Endothelial cell of umbilical vein (primary cell): ENCODE measurements around the gene SLC6A19. TPM values are rescaled to one million over a fixed set of nuclear protein-coding genes. Genes with fewer than 3 reads are reported as not detected.

ENCODE experiments used
- BruUV-seq: library from RNA; stranded (reverse); fragments of 400-500 nt; replicated peaks from 2 replicates; lab custom pipeline; 2021; lab: Mats Ljungman, UMichigan
- CTCF ChIA-PET: fragments of 300-600, 350-600 bp; sonication (Branson Sonifier 250); formaldehyde crosslinking; loops from one replicate; lab custom pipeline; 2021; ENCODE audit warnings: antibody characterized with exemption, inconsistent platforms; lab: Charles Lee
- POLR2A ChIA-PET: fragments of 300-600, 350-600 bp; sonication (Branson Sonifier 250); formaldehyde crosslinking; loops from one replicate; lab custom pipeline; 2021; ENCODE audit warnings: antibody characterized with exemption, inconsistent platforms; lab: Charles Lee
- DNase-seq: peaks from one replicate; pipeline ENCODE4 v3.0.0-alpha.2; 2011; ENCODE audit warnings: low read depth, low spot score
- FAIRE-seq: peaks from 2 replicates; lab custom pipeline; 2011; peaks lifted over from hg19 to GRCh38; lab: Jason Lieb, UNC
- H2AFZ ChIP-seq: 2 replicates; pipeline ENCODE4 v1.6.0; 2012; ENCODE audit warnings: low read depth, low read length, control low read depth, inconsistent platforms
- H3K27ac ChIP-seq: 2 replicates; pipeline ENCODE4 v1.5.1; 2011; ENCODE audit warnings: low read depth, mild to moderate bottlenecking, control low read depth, low read length, moderate library complexity; ENCODE audit not compliant: insufficient read depth
- H3K27me3 ChIP-seq, 2 experiments: 2 replicates each; pipeline versions ENCODE4 v1.6.0 to v1.6.1; 2011; ENCODE audit warnings: low read length in 2 of 2, mixed read lengths in 1 of 2; ENCODE audit not compliant: control insufficient read depth in 2 of 2, insufficient read depth in 2 of 2
- H3K36me3 ChIP-seq, 2 experiments: 2 replicates in 1 of 2; 3 replicates in 1 of 2; pipeline ENCODE4 v1.5.1; 2011; ENCODE audit warnings: low read length in 2 of 2, mild to moderate bottlenecking in 1 of 2, moderate library complexity in 1 of 2; ENCODE audit not compliant: control insufficient read depth in 2 of 2, insufficient read depth in 2 of 2; ENCODE audit errors: extremely low read depth in 1 of 2
- H3K4me1 ChIP-seq: 3 replicates; pipeline ENCODE4 v1.5.1; 2011; ENCODE audit warnings: mild to moderate bottlenecking, low read length; ENCODE audit not compliant: control insufficient read depth, insufficient read depth; ENCODE audit errors: extremely low read depth
- H3K4me2 ChIP-seq: 2 replicates; pipeline ENCODE4 v1.6.1; 2011; ENCODE audit warnings: low read length, control low read depth, mixed read lengths; ENCODE audit not compliant: insufficient read depth
- H3K4me3 ChIP-seq, 3 experiments: fragments of 200-600 bp in 1 of 3; sonication (generic), shearing (Covaris generic) in 1 of 3; replicated peaks in 1 of 3; 2 replicates each; pipeline ENCODE4 v1.5.1; 2011 to 2016; ENCODE audit warnings: control low read depth in 3 of 3, low read length in 3 of 3, mild to moderate bottlenecking in 2 of 3, inconsistent platforms in 1 of 3, low read depth in 1 of 3, moderate library complexity in 1 of 3; ENCODE audit not compliant: insufficient read depth in 1 of 3
- H3K79me2 ChIP-seq: 2 replicates; pipeline ENCODE4 v1.6.0; 2012; ENCODE audit warnings: low read length, inconsistent platforms; ENCODE audit not compliant: control insufficient read depth, insufficient read depth
- H3K9ac ChIP-seq: replicated peaks from 2 replicates; pipeline ENCODE3; 2011; ENCODE audit warnings: low read length, control low read depth; ENCODE audit not compliant: insufficient read depth; ENCODE audit errors: extremely low read depth
- H3K9me1 ChIP-seq: replicated peaks from 3 replicates; pipeline ENCODE4 v1.6.0; 2011; ENCODE audit warnings: mild to moderate bottlenecking, low read length; ENCODE audit not compliant: control insufficient read depth, insufficient read depth; ENCODE audit errors: extremely low read depth
- H3K9me3 ChIP-seq: replicated peaks from 2 replicates; pipeline ENCODE4 v1.5.1; 2012; ENCODE audit warnings: low read length, inconsistent platforms; ENCODE audit not compliant: control insufficient read depth, insufficient read depth
- H4K20me1 ChIP-seq: replicated peaks from 2 replicates; pipeline ENCODE3; 2011; ENCODE audit warnings: mild to moderate bottlenecking, low read length; ENCODE audit not compliant: control insufficient read depth, insufficient read depth; ENCODE audit errors: extremely low read depth
- EZH2 ChIP-seq: IDR thresholded peaks from 2 replicates; pipeline ENCODE4 v1.6.1; 2012; ENCODE audit warnings: borderline replicate concordance, low read depth, mild to moderate bottlenecking, moderate library complexity, low read length, inconsistent platforms; ENCODE audit not compliant: severe bottlenecking
- FOS ChIP-seq: IDR thresholded peaks from 2 replicates; pipeline ENCODE4 v1.6.1; 2011; ENCODE audit warnings: mild to moderate bottlenecking, low read length, moderate library complexity, borderline replicate concordance; ENCODE audit not compliant: insufficient read depth
- GATA2 ChIP-seq: IDR thresholded peaks from 2 replicates; pipeline ENCODE4 v1.7.0; 2011; ENCODE audit warnings: low read depth, mild to moderate bottlenecking, moderate library complexity, mixed read lengths, low read length; ENCODE audit not compliant: insufficient read length, insufficient read depth
- JUN ChIP-seq: IDR thresholded peaks from 2 replicates; pipeline ENCODE4 v1.6.1; 2011; ENCODE audit warnings: borderline replicate concordance, low read depth; ENCODE audit not compliant: insufficient read length, insufficient read depth
- MYC ChIP-seq: IDR thresholded peaks from one replicate; pipeline ENCODE4 v1.6.1; 2011; ENCODE audit warnings: mild to moderate bottlenecking, low read depth, low read length
- POLR2A ChIP-seq: IDR thresholded peaks from 2 replicates; pipeline ENCODE4 v1.6.1; 2012; ENCODE audit warnings: low read depth, mild to moderate bottlenecking, control low read depth, low read length
- POLR2AphosphoS5 ChIP-seq: IDR thresholded peaks from 2 replicates; pipeline ENCODE4 v1.6.1; 2012; ENCODE audit warnings: low read depth, mild to moderate bottlenecking, control low read depth, low read length, moderate library complexity; ENCODE audit not compliant: insufficient read depth
- dilution Hi-C: fragments of 300-500 bp; cut with MboI; formaldehyde crosslinking; loops from one replicate; pipeline ENCODE4 v1.15.0; 2019; ENCODE audit warnings: low sequenced_read_pairs; ENCODE audit not compliant: extremely low pct_ligation_motif_present
- intact Hi-C: fragments of 100-400 bp; cut with micrococcal nuclease; formaldehyde crosslinking; loops from one replicate; pipeline ENCODE4 v1.10.0; 2022
- polyA plus RNA-seq, 4 experiments: library from polyadenylated mRNA; depleted of rRNA in 3 of 4; stranded (reverse) in 3 of 4; unstranded in 1 of 4; fragments of >200 nt; gene quantifications; 2 replicates each; pipeline versions ENCODE4 v1.2.1 to v1.2.3, GENCODE V29; 2011 to 2012; ENCODE audit warnings: missing spikeins in 1 of 4
- total RNA-seq: library from RNA; stranded (reverse); gene quantifications from 2 replicates; pipeline ENCODE4 v1.2.3, GENCODE V29; 2021
- TF ChIP-seq, protein P1 (sequence below), 2 donors: IDR thresholded peaks; 1 replicate in 1 of 2; 2 replicates in 1 of 2; pipeline ENCODE4 v1.5.1; 2011; ENCODE audit warnings: low read length in 2 of 2, mild to moderate bottlenecking in 2 of 2, moderate library complexity in 2 of 2, control low read depth in 1 of 2, inconsistent platforms in 1 of 2, low read depth in 1 of 2; ENCODE audit not compliant: insufficient read depth in 1 of 2; ENCODE audit errors: extremely low read depth in 1 of 2
- TF ChIP-seq, protein P2 (sequence below): IDR thresholded peaks from 2 replicates; pipeline ENCODE4 v1.6.1; 2011; ENCODE audit not compliant: insufficient read depth, insufficient read length

Gene SLC6A19
- total and polyA plus RNA-seq, 2 donors (not counting 3 experiments of a cell fraction or from before 2014, with no cell fraction given): not detected

DNA sequence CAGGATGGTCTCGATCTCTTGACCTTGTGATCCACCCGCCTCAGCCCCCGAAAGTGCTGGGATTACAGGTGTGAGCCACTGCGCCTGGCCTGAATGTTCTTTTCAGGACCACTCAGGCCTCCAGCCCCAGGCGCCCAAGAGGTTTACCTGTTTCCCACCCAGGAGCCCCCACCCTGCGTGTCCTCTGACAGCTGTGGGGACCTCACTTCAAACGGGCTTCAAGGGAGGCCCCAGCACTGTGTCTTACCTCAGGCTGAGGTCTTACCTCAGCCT is 19.1 kb upstream of the SLC6A19 start:
- H3K27me3 ChIP-seq: no peaks in the 10 kb centered on the region
- BruUV-seq: no TSS peak
- H3K27ac ChIP-seq: no peak overlapping the region
- DNase-seq (no peak), FAIRE-seq (no peak)
- H3K79me2 ChIP-seq: no peaks in the 10 kb centered on the region
- no peak overlapping the region for H3K9ac ChIP-seq
- CTCF ChIA-PET: interaction anchor here (3.9 kb wide), 1 partner anchor 8 kb away, joined by 19 read pairs; no protein-coding TSS in a partner anchor
- dilution Hi-C loops (no loop called here), intact Hi-C loops (no loop called here)
- POLR2A ChIA-PET: no interaction called here
- no peak overlapping the region for H3K4me2 ChIP-seq
- no peaks in the 10 kb centered on the region for H3K4me1 ChIP-seq
- H3K36me3 ChIP-seq: no peaks in the 10 kb centered on the region
- H3K9me1 ChIP-seq: no peaks in the 10 kb centered on the region
- H4K20me1 ChIP-seq: no peaks in the 10 kb centered on the region
- no peaks in the 10 kb centered on the region for H3K9me3 ChIP-seq
- TF ChIP-seq POLR2AphosphoS5 (no peak), FOS (no peak), POLR2A (no peak), GATA2 (no peak), EZH2 (no peak), JUN (no peak), MYC (no peak)
- TF ChIP-seq, protein P1, sequence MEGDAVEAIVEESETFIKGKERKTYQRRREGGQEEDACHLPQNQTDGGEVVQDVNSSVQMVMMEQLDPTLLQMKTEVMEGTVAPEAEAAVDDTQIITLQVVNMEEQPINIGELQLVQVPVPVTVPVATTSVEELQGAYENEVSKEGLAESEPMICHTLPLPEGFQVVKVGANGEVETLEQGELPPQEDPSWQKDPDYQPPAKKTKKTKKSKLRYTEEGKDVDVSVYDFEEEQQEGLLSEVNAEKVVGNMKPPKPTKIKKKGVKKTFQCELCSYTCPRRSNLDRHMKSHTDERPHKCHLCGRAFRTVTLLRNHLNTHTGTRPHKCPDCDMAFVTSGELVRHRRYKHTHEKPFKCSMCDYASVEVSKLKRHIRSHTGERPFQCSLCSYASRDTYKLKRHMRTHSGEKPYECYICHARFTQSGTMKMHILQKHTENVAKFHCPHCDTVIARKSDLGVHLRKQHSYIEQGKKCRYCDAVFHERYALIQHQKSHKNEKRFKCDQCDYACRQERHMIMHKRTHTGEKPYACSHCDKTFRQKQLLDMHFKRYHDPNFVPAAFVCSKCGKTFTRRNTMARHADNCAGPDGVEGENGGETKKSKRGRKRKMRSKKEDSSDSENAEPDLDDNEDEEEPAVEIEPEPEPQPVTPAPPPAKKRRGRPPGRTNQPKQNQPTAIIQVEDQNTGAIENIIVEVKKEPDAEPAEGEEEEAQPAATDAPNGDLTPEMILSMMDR (IDR thresholded peaks at IDR 0.05; ENCODE audit: extremely low read depth in 1 of 2, insufficient read depth in 1 of 2, low read depth in 1 of 2, low read length in 2 of 2): no peak
- TF ChIP-seq, protein P2, sequence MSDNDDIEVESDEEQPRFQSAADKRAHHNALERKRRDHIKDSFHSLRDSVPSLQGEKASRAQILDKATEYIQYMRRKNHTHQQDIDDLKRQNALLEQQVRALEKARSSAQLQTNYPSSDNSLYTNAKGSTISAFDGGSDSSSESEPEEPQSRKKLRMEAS: no peak
- H3K4me3 ChIP-seq: no peak overlapping the region
- no peak overlapping the region for H2AFZ ChIP-seq
